OCI-LY1 (cell line): ENCODE results near the gene C20orf144.
"Not testable (repeated sequence)": the region's sequence is repeated elsewhere in the genome, so short reads cannot be mapped to it uniquely, and the experiment has no call there.

ENCODE experiments used
- CTCF ChIP-seq: fragments of 200-600 bp; sonication (generic), shearing (Covaris generic); IDR thresholded peaks from 2 replicates; pipeline ENCODE4 v1.5.1; 2017; ENCODE audit warnings: mild to moderate bottlenecking, antibody characterized with exemption, low read length, moderate library complexity, mixed read lengths
- EZH2 ChIP-seq: fragments of 200-600 bp; sonication (generic), shearing (Covaris generic); IDR thresholded peaks from 2 replicates; pipeline ENCODE4 v1.8.0; 2017; ENCODE audit warnings: borderline replicate concordance, mixed run types, mild to moderate bottlenecking, antibody characterized with exemption, low read length, moderate library complexity, mixed read lengths

DNA sequence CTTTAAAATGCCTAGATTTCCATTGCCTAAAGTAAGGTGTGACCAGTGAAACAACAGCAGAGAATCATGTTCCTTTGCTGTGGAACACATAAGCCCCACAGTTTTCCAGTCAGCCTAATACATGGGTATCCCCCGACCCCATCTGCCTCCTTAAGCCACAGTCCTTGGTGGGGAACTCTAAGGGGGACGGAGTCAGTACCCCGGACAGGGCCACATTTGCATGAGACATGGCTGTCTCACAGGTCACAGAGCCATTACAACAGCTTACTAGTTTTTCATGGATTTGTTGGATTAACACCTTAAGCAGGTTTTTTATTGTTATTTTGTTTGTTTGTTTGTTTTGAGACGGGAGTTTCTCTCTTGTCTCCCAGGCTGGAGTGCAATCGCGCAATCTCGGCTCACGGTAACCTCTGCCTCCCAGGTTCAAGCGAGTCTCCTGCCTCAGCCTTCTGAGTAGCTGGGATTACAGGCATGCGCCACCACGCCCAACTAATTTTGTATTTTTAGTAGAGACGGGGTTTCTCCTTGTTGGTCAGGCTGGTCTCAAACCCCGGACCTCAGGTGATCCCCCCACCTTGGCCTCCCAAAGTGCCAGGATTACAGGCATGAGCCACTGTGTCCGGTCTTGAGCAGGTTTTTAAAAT lies 15.0 kb upstream of the C20orf144 start:
- TF ChIP-seq CTCF, EZH2: not testable (repeated sequence)
